Activated CD8-positive, alpha-beta memory T cell treated with anti-CD3 and anti-CD28 coated beads, Interleukin-2, amount 50 U/mL, for 1 hour (primary cell): ENCODE measurements around the gene UBE2U.
"Not testable (repeated sequence)": the region's sequence is repeated elsewhere in the genome, so short reads cannot be mapped to it uniquely, and the experiment has no call there.

Experiments
- DNase-seq: peaks from one replicate; pipeline ENCODE4 v3.0.0-alpha.2; 2020; ENCODE audit errors: extremely low read depth

The UBE2U gene

DNA sequence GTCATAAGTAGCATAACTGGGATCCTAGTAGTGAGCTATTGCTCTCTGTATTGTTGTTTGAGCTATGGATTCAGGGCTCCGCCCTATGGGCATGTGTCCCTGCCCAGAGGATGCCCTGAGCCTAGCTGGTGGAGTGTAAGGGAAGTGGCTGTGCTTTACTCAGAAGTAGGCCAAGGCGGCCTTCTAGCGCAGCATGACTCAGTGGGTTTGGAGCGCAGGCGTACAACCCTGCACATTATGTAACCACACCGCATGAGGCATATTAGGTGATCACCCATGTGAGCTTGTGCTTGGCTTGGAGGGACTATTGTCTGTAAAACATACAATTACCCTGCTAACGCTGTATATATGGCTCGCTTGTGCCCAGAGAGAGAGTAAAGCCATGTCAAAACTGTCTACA lies 11.1 kb upstream of the UBE2U start:
- no peak for DNase-seq

DNA sequence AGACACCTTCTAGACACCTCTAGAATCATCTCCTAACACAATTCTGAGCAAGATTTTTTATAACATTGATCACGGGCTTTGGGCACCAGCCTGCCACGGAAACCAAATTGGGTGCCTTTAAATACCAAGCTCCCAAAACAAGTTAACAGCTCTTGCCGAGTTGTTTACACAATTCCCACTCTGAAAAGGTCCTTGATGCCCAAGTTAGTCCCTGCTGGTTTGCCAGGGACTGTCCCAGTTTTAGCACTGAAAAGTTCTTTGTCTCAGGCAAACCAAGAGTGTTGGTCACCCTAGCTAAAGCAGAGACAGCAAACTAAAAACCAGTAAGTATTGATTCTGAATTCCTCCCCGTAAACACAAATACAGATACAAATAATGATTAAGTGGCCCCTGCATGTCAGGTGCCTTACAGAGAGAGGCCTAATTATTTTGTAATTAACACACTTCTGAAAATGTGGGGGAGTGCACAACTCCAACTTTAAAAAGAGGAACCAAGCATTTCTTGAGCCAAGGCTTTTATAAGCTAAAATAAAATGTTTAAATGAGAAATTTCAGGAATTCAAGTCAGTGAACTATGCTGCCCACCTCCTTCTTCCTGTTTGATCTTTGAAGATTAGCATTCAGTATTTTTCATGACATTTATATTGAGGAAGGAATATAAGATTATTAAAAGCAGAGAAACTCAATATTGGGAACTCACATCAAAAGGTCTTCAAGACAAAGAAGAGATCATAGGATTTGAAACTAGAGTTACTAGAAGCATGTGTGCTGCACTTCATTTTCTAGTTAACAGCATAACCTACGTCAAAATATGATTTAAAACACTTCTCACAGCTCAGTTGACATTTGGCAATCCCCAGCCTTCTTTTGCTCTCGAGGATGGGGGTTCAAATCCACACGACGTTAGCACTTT lies 9.0 kb upstream of the UBE2U start:
- no peak for DNase-seq

DNA sequence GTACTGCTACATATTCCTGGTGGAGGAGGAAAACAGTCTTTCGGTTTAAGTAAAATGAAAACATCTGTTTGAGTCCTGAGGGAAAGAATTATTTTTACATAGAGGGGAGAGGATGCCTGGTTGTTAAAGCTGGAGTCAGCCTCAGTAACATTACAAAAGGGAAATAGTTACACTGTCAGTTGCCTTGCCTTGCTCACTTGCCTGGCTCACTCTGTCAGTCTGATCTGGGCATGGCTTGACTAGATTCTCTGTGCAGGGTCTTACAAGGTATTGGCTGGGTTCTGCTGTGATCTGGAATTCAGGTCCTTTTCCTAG lies 8.4 kb upstream of the UBE2U start:
- no peak for DNase-seq

- DNase-seq, result no peak
Observed at GRCh38 chr1:64196074-64196870, 7.2 kb upstream of the UBE2U start.

GRCh38 chr1:64197076-64197475 lies 6.3 kb upstream of the UBE2U start:
- DNase-seq, result no peak

GRCh38 chr1:64199154-64199553 lies 4.3 kb upstream of the UBE2U start:
- DNase-seq, result no peak

GRCh38 chr1:64200064-64200463 lies 3.4 kb upstream of the UBE2U start:
- no peak for DNase-seq

GRCh38 chr1:64209221-64209620 lies 5.8 kb downstream of the UBE2U start:
- DNase-seq, result no peak

DNA sequence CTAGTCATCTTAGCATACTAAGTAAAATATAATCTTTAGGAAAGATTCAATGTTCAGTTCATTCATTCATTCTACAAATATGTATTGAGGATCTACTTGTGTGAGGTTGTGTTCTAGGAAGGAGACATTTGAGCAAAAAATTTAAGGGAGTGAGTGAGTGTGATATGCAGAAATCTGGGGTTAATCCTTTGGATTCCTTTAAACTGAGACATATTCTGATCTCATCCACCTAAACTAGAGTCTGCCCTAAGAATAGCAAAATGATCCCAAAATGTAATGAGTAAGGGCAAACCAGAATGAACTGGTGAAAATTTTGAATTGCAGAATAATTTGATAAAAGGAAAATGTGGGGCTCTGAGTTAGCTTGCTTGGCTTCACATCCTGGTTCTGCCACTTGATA lies 8.6 kb downstream of the UBE2U start:
- no peak for DNase-seq

GRCh38 chr1:64215576-64215975 lies 12.2 kb downstream of the UBE2U start:
- no peak for DNase-seq

DNA sequence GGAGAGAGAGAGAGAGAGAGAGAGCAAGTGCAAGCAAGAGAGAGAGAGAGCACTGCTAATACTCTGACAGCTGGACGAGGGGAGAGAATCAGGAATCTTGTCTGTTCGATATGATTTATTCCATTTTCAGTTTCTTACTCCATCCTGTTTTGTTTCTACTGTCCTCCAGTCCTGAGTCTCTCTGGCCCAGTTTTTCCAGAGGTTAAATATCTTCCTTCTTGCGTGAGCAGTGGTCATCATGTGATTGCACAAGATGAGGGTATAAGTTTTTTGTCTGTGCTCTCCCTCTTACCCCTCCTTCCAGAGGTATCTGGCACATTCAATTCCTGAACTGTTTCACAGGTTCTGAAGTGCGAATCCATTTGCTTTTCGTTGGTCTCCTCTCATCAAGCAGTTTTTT lies 16.8 kb downstream of the UBE2U start:
- DNase-seq, result no peak

DNA sequence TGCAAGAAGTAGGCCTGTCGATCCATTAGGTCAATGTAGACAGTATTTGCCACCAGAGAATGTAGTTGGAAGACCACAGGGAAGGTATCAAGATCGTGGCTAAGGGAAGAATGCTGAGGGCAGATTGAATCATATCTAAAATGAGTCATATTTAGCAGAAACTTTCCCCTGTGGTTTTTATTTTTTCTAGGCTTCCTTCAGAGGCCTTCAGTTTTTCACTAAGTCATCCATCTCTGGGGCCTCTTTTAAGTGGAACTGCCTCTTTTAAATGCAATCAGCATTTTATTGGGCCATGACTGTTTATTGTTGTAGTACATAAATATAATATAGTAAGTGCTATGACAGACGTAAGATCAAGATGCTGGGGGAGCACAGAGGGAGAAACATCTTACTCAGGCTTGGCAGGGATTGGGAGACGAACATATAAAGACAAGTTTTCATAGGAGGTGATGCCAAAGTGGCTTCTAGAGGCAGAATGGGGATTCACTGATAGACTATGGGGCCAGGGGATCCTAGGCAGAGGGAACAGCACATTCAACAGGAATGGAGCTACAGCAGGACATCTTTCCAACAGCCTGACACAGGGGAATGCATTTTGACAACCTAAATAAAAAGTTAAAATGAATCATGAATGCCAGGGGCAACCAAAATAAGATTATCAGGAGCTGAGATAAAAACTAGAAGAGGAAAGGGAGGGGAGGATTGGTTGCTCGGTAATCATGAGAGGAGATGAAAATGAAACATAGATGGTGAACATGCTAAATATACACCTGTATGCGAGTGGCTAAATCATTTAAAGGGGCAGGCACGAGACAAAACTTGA lies 20.1 kb downstream of the UBE2U start:
- DNase-seq, result no peak

DNA sequence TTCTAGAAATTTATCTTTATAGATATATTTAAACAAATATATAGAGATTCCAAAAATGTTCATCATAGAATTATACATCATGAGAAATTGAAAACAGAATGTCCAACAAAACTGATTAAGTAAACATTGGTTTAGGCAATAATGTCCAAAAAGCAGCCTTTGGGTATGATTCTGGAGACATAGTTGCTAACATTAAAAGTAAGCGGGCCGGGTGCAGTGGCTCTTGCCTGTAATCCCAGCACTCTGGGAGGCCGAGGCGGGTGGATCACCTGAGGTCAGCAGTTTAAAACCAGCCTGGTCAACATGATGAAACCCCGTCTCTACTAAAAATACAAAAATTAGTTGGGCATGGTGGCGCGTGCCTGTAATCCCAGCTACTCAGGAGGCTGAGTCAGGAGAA lies 20.8 kb downstream of the UBE2U start:
- DNase-seq, result not testable (repeated sequence)

DNA sequence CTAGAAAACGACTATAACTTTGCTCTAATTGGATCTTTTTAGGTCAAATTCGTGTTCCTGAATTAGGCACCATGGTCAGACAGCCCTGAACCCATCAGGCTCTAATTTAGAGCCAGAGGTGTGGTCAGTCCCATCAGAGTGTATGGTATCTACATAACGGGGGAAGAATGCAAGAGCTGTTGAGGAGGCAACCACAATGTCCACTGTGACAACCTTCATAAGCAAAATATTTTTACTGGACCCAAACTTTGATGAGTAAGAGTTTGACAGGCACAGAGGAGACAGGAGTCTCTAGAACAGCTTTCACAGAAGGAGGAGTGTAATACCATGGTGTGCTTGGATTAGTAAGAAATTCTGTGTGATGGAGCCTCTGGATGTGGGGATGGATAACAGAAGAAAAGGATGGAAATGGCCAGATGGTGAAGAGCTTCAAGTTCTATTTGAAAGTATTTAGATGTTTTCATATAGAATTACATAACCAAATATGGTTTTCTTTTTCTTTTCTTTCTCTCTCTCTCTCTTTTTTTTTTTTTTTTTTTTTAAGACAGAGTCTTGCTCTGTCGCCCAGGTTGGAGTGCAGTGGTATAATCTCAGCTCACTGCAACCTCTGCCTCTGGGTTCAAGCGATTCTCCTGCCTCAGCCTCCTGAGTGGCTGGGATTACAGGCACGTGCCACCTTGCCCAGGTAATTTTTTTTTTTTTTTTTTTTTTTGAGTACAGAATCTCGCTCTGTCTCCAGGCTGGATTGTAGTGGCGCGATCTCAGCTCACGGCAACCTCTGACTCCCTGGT lies 24.9 kb downstream of the UBE2U start:
- no peak for DNase-seq

DNA sequence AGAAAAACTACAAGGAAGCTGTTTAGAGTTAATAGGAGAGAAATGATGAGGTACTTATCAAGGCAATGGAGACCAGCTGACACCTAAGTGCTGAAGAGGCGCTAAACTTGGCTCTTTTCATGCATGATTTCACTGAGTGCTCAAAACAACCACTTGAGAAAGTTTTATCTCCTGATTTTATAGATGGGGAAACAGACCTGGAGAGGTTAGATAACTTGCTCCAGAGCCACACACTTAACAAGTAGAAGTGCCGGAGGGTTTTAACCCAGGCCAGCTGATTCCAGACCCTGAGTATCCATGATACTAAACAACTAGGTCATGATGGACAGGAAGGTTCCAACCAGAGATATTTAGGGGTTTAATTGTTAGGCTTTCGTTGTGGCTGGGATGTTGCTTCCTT lies 25.9 kb downstream of the UBE2U start:
- DNase-seq, result no peak

GRCh38 chr1:64231153-64231552 lies 27.7 kb downstream of the UBE2U start:
- DNase-seq, result no peak

DNA sequence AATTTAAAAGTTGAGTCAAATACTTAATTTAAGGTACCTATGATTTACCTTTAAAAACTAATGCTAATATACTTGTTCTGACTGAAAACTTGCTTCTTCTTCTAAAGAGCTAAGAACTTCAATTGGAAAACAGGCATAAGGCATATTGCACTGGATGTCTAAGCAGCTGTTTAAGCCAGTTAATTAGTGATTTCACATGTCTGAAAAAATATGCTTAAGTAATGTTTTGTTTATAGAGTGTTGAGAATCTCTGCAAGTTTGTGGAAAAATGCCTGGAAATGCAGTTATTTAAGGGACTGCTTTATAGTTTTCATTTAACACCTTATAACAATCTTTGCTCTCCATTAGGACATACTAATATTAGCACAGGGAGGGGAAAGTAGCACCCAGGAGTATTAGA lies 28.2 kb downstream of the UBE2U start:
- DNase-seq, result no peak

- no peak for DNase-seq
Observed at GRCh38 chr1:64234714-64235113, 31.3 kb downstream of the UBE2U start.

DNA sequence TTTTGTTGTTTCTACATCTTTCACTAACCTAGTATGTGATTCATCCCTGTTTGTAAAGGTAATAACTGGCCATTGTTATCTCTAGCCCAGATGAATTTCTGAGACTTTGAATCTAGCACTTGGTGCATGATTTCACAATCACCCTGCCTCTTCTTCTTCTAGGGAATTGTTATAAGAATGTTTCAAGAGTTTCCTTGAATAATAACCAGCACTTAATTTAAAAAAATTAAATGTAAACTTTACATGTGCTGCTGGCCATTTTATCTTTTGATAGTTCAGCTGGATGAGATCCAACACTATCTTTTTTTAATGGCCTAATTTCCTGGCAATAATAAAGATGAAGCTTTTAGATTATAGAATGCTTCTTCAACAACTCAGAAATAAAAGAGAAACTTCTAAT lies 31.8 kb downstream of the UBE2U start:
- no peak for DNase-seq

- DNase-seq, result no peak
Observed at GRCh38 chr1:64235910-64236309, 32.5 kb downstream of the UBE2U start.

DNA sequence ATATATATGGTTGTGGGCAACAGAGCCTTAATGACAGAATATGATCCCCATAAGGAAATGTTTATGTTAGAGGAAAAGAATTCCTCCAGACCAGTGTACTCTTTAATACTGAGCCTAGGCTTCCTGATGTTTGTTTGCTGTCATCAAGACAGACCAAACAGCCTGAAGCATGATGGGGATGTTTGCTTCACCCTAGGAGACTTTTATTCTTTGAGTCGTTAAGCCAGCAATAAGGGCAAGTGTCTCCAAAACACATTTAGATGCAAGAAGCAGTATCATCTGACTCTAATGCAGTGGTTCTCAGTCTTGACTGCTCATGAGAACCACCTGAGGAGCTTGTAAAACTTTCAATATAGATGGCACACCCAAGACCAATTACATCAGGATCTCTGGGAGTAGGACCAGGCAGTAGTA lies 33.1 kb downstream of the UBE2U start:
- no peak for DNase-seq

GRCh38 chr1:64239519-64239918 lies 36.1 kb downstream of the UBE2U start:
- not testable (repeated sequence) for DNase-seq
